Body of pancreas (tissue), 4 donors: ENCODE data around the gene C17orf113. TPM values are rescaled to one million over a fixed set of nuclear protein-coding genes. Genes with fewer than 3 reads are reported as not detected.

Experiments
- ATAC-seq: fragments of 150-250 bp; one replicate; pipeline ENCODE4 v1.9.1; 2016
- DNase-seq, 4 donors: peaks; one replicate each; pipeline ENCODE4 v3.0.0-alpha.2; 2019
- H3K27ac ChIP-seq, 4 donors: fragments of 200-600 bp; sonication (generic); 1 replicate in 3 of 4; 2 replicates in 1 of 4; pipeline versions ENCODE4 v1.5.1 to v1.6.1; 2016 to 2019; ENCODE audit warnings: mild to moderate bottlenecking in 1 of 4, mixed read lengths in 1 of 4, moderate library complexity in 1 of 4
- H3K27me3 ChIP-seq, 2 donors: fragments of 200-600 bp; sonication (generic); one replicate each; pipeline ENCODE4 v1.6.0; 2016; ENCODE audit warnings: mild to moderate bottlenecking in 1 of 2
- H3K36me3 ChIP-seq, 2 donors: fragments of 200-600 bp; sonication (generic); replicated peaks in 1 of 2; 2 replicates each; pipeline ENCODE4 v1.5.1; 2016; ENCODE audit warnings: low read depth in 2 of 2; ENCODE audit not compliant: insufficient read depth in 1 of 2
- H3K4me1 ChIP-seq: fragments of 200-600 bp; sonication (generic); one replicate; pipeline ENCODE4 v1.6.0; 2016
- H3K4me3 ChIP-seq, 2 donors: fragments of 200-600 bp; sonication (generic); 1 replicate in 1 of 2; 2 replicates in 1 of 2; pipeline ENCODE4 v1.5.1; 2016 to 2019
- H3K9me3 ChIP-seq, 3 donors: fragments of 200-600 bp; sonication (generic); 1 replicate in 2 of 3; 2 replicates in 1 of 3; pipeline ENCODE4 v1.5.1; 2016
- POLR2A ChIP-seq, 3 donors: fragments of 450-650 bp; IDR thresholded peaks; one replicate each; pipeline ENCODE4 v1.6.1; 2016; ENCODE audit warnings: antibody characterized with exemption in 3 of 3, mild to moderate bottlenecking in 2 of 3
- WGBS, 2 donors: methylation state at CpG; one replicate each; pipeline ENCODE4 v1.1.5; 2017; 5-methylcytosine and 5-hydroxymethylcytosine counted together
- intact Hi-C: fragments of 100-400 bp; cut with DNase I; formaldehyde crosslinking; loops from one replicate; pipeline ENCODE4 v1.15.1; 2023
- total RNA-seq, 2 donors: library from RNA; depleted of rRNA; stranded (reverse); fragments of >200 nt; gene quantifications; one replicate each; pipeline ENCODE4 v1.1.0, GENCODE V29; 2016
- TF ChIP-seq, protein P1 (sequence below), 7 experiments: fragments of 450-650 bp in 4 of 7; fragments of 200-600 bp in 3 of 7; sonication (generic) in 3 of 7; IDR thresholded peaks; one replicate each; pipeline ENCODE4 v1.5.1; 2016 to 2019; ENCODE audit warnings: antibody characterized with exemption in 7 of 7

Gene C17orf113
- total RNA-seq, 2 donors from 2014 or later = 1.6 to 4.4 TPM

DNA sequence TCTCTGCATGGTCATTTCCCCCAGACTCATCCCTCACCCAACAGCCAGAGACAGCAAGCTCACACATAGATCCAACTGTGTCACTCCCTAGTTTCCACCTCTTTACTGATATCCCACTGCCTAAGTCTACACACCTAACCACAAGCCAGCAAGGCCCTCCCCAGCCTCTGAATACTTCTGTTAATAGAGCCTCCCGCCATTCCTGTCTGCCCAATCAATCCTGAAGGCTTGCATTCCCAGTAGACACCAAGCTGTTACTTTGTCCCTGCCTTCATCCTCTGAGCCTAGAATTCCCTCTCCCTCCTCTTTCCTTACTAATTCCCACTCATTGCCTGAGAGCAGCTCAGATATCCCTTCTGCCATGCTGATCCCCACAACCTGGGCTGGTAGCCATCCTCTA lies 4.7 kb downstream of the C17orf113 start:
- no peaks in the 10 kb centered on the region for H3K9me3 ChIP-seq
- peaks cover 32% of the 10 kb centered on the region for H3K4me1 ChIP-seq
- TF ChIP-seq, protein P1, sequence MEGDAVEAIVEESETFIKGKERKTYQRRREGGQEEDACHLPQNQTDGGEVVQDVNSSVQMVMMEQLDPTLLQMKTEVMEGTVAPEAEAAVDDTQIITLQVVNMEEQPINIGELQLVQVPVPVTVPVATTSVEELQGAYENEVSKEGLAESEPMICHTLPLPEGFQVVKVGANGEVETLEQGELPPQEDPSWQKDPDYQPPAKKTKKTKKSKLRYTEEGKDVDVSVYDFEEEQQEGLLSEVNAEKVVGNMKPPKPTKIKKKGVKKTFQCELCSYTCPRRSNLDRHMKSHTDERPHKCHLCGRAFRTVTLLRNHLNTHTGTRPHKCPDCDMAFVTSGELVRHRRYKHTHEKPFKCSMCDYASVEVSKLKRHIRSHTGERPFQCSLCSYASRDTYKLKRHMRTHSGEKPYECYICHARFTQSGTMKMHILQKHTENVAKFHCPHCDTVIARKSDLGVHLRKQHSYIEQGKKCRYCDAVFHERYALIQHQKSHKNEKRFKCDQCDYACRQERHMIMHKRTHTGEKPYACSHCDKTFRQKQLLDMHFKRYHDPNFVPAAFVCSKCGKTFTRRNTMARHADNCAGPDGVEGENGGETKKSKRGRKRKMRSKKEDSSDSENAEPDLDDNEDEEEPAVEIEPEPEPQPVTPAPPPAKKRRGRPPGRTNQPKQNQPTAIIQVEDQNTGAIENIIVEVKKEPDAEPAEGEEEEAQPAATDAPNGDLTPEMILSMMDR (IDR thresholded peaks at IDR 0.05) = no peak
- TF ChIP-seq POLR2A (IDR thresholded peaks at IDR 0.05) = no peak
- WGBS, 2 donors = 96 to 100% methylated on average over 1 of the region's 1 CpG
- no peak for ATAC-seq
- no peak overlapping the region for H3K4me3 ChIP-seq
- H3K27ac ChIP-seq = no peak overlapping the region
- no peaks in the 10 kb centered on the region for H3K36me3 ChIP-seq
- H3K27me3 ChIP-seq = no peaks in the 10 kb centered on the region
- intact Hi-C loops = no loop called here
- DNase-seq = no peak

DNA sequence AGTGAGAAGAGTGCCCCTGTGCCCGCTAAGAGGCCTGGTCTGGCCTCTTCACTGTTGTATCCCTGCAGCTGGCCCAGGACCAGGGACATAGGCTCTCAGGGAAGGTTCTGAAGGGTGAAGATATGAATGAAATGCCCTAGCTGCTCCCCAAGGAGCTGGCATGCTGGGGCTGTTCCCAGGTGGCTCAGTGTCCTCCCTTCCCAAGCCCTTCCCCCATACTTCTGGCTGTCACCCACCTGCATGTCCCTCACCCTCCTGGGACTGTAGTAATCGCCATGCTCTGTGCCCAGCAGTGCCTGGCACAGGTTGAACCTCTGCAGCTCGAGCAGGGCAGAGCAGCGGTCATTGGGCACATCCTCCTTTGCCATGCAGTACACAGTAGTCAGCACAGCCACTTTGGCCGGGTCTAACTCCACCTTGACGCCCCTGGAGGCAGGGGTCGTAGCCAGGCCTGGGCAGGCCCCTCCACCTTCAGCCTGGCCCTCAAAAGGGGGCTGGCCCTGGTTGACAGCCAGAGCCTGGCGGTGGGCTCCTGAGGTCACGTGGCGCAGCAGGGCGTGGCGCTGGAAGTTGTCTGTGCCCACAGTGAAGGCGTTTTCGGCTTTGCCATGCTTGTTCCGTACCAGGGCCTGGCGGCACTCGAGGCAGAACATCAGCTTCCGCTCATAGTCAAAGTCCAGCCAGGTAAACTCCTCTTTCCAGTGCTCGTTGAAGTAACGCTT lies 7.6 kb downstream of the C17orf113 start:
- TF ChIP-seq, protein P1 (IDR thresholded peaks at IDR 0.05) = no peak
- TF ChIP-seq POLR2A (IDR thresholded peaks at IDR 0.05) = no peak
- ATAC-seq (peak; percentile 90), DNase-seq (peak; percentile 69 to 86 (median 83))
- Histone ChIP-seq H3K36me3 (no peaks in the 10 kb centered on the region), H3K4me3 (no peak overlapping the region), H3K27me3 (no peaks in the 10 kb centered on the region), H3K9me3 (no peaks in the 10 kb centered on the region), H3K27ac (peak overlapping the region in 2 of 4 donors; percentile 3 to 37), H3K4me1 (peaks cover 15% of the 10 kb centered on the region)
- intact Hi-C loops = no loop called here
- 81 to 86% methylated on average over 14 to 20 of the region's 20 CpGs for WGBS, 2 donors

DNA sequence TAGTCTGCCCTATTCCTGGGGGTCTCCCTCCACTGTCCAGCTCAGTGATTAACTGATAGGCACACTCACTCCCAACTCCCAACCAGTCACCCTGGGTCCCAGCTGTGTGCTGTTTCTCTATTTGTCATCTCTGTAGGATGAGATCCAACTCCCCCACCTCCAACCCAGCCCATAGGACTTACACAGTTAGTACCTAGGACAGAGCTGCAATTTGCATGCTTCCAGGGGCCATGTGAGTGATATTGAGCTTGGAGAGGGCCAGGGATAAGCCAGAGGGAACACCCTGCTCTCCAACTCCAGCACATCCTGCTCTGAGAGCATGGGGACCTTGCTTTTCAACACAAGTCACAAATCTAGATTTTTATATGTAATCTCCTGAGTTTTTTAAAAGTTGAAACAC lies 8.8 kb downstream of the C17orf113 start:
- ATAC-seq (no peak), DNase-seq (no peak)
- H3K27me3 ChIP-seq = no peaks in the 10 kb centered on the region
- H3K27ac ChIP-seq = no peak overlapping the region
- no peaks in the 10 kb centered on the region for H3K9me3 ChIP-seq
- TF ChIP-seq, protein P1 (IDR thresholded peaks at IDR 0.05) = no peak
- intact Hi-C loops = no loop called here
- no peaks in the 10 kb centered on the region for H3K36me3 ChIP-seq
- no peak overlapping the region for H3K4me3 ChIP-seq
- H3K4me1 ChIP-seq = peaks cover 15% of the 10 kb centered on the region

DNA sequence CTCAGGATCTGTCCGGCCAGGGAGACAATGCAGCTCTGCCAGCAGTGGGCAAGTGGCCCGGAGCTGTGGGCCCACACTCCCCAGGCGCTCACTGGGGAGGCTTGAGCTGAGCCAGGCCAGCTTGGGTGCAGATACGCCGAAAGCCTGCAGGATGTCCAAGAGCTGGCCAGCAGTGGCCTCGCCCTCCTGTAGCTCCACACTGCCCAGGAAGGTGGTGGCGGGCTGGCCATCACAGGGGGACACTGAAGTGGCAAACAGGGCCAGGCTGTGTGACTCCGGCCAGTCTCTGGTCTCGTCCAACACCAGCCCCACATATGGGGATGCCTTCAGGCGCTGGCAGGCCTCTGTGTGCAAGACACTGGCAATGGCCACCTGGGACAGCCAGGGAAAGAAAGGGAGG lies 9.6 kb downstream of the C17orf113 start:
- no peak overlapping the region for H3K27ac ChIP-seq
- no peaks in the 10 kb centered on the region for H3K36me3 ChIP-seq
- no peaks in the 10 kb centered on the region for H3K27me3 ChIP-seq
- H3K4me3 ChIP-seq = no peak overlapping the region
- intact Hi-C loops = no loop called here
- DNase-seq (no peak), ATAC-seq (no peak)
- H3K4me1 ChIP-seq = peaks cover 15% of the 10 kb centered on the region
- 95% methylated on average over 3 to 10 of the region's 10 CpGs for WGBS, 2 donors
- TF ChIP-seq, protein P1 (IDR thresholded peaks at IDR 0.05) = no peak
- TF ChIP-seq POLR2A (IDR thresholded peaks at IDR 0.05) = no peak
- H3K9me3 ChIP-seq = no peaks in the 10 kb centered on the region
